Stimulated activated CD4-positive, alpha-beta T cell treated with anti-CD3 and anti-CD28 coated beads, TNF-alpha, amount 100 ng/mL, for 24 hours (primary cell): Measurements from ENCODE around the gene IGLON5.

Experiments
- DNase-seq, 3 experiments: peaks; one replicate each; pipeline ENCODE4 v3.0.0-alpha.2; 2020; ENCODE audit warnings: low read depth in 3 of 3

Gene IGLON5

DNA sequence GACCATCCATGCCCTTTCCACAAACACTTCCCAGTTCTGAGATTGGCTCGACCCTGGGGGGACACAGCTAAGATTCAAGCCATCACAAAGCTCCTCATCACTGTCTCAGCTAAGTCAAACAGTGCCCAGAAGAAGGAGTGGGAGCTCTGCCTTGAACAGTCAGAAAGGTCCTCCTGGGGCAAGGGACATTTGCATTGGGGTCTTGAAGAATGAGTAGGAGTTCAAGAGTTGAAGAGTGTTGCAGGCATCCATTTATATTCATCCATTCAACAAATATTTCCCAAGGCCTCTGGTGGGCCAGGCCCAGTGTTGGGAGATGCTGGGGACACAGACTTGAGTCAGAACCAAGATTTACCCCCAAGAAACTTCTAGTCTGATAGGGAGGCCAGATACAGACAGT is 6.5 kb downstream of the IGLON5 start:
- no peak for DNase-seq

DNA sequence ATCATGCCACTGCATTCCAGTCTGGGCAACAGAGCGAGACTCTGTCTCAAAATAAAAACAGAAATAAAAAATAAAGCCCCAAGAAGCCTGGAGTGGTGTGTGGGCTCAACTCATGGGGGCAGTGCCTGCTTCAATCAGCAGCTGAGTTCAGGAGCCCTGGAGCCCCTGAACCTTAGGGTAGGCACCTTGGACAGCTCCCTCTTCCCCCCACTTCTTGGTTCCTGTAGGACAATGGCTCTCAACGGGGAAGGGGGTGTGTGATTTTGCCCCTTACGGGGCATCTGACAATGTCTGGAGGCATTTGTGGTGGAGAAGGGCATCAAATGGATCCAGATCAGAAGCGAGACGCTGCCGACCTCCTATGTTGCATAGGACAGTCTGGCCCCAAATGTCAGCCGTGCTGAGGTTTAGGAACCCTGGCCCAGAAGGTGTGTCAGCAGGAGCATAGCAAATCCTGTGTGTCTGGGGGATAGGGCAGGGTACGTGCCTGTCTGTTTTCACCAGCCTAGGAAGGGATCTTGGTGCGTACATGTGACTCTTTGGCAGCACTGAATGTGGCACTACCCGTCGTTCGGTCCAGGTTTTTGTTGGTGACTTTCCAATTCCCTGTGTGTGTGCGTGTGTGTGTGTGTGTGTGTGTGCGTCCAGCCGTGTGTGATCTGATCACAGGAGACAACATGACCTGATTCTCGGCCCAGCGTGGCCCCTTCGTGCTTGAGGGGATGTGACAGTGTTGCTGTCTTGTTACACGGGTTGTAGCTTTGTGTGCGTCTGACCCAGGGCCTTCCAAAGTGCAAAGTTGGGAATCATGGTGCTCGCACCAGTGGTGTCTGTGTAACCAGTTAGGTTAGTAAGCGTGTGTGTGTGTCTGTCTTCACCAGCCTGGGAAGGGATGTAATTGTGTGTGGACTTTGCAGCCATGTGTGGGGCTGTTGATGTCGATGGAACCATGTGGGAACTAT is 7.5 kb downstream of the IGLON5 start:
- DNase-seq, result no peak

GRCh38 chr19:51319649-51320279 is 8.3 kb downstream of the IGLON5 start:
- DNase-seq, result no peak

- no peak for DNase-seq
Measured at GRCh38 chr19:51320280-51320657, 8.8 kb downstream of the IGLON5 start.

DNA sequence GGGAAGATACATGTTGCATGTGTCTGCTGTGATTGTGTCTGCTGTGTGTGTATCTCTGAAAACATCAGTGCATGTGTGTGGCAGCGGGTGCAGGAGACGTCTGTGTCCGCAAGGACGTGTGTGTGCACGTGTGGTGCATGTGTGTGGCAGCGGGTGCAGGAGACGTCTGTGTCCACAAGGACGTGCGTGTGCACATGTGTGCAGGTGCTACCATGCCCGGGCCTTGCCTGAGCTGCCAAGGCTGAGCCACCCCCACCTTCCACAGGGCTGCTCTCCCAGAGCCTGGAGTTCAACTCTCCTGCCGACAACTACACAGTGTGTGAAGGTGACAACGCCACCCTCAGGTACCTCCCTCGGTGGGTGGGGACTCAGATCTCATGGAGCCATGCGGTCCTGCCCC is 10.4 kb downstream of the IGLON5 start:
- no peak for DNase-seq

GRCh38 chr19:51323481-51324166 is 12.2 kb downstream of the IGLON5 start:
- DNase-seq, result no peak

GRCh38 chr19:51324167-51324481 is 12.7 kb downstream of the IGLON5 start:
- DNase-seq, result no peak

DNA sequence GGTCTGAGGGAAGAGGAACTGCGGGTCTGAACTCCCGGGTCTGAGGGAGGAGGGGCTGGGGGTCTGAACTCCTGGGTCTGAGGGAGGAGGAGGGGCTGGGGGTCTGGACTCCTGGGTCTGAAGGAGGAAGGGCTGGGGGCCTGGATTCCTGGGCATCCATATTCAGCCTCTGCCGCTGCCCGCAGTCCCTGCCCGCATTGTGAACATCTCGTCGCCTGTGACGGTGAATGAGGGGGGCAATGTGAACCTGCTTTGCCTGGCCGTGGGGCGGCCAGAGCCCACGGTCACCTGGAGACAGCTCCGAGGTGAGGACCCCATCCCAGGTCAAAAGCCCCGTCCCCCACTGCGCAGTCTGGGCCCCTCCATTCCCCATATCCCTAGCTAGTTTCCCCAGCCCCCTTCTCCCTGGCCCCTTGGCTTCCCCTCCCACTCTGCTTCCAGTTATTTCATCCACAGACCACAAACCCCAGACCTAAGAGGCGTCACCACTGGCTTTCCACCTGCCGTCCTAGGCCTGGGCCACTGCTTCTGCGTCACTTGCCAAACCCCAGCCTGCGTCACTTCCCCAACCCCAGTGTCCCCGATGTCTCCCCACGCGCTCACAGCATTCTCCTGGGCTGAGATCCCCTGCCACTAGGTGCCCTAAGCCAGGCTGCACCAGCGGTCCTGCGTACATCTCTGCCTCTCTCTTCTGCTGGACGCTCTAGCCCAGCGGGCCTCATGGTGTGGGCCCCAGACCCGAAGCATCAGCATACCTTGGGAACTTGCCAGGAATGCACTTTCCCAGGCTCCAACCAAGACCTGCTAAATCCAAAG is 13.9 kb downstream of the IGLON5 start:
- DNase-seq, result no peak

DNA sequence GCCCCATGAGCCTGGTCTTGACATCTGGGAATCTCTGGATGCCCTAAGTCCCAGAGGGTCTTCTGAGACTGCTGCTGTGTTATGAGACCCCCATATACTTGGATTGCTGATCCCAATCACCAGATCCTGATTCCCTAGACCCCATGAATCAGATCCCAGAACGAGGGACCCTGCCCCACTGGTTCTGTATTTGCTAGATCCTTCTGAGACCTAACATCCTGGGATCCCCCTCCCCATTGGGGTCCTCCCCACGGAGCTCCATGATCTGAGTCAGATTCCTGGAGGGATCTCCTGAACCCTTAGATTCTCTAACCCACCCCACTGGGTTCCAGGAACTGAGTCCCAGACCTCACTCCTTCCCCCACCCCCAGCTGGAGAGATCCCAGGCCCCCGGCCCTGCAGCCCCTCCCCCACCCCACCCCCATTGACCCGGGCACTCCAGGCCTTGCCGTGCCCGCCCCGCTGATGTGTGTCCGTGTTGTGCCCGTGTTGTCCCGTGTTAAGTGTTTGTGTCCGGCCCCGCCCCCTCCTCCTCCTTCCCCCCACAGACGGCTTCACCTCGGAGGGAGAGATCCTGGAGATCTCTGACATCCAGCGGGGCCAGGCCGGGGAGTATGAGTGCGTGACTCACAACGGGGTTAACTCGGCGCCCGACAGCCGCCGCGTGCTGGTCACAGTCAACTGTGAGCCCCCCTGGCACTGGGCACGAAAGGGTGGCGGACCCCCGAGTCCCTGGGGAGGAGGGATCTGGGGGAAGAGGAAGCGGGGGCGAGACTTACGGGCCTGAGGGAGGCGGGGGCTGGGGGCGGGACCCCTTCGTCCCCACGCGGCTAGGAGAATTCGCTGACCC is 15.0 kb downstream of the IGLON5 start:
- no peak for DNase-seq

DNA sequence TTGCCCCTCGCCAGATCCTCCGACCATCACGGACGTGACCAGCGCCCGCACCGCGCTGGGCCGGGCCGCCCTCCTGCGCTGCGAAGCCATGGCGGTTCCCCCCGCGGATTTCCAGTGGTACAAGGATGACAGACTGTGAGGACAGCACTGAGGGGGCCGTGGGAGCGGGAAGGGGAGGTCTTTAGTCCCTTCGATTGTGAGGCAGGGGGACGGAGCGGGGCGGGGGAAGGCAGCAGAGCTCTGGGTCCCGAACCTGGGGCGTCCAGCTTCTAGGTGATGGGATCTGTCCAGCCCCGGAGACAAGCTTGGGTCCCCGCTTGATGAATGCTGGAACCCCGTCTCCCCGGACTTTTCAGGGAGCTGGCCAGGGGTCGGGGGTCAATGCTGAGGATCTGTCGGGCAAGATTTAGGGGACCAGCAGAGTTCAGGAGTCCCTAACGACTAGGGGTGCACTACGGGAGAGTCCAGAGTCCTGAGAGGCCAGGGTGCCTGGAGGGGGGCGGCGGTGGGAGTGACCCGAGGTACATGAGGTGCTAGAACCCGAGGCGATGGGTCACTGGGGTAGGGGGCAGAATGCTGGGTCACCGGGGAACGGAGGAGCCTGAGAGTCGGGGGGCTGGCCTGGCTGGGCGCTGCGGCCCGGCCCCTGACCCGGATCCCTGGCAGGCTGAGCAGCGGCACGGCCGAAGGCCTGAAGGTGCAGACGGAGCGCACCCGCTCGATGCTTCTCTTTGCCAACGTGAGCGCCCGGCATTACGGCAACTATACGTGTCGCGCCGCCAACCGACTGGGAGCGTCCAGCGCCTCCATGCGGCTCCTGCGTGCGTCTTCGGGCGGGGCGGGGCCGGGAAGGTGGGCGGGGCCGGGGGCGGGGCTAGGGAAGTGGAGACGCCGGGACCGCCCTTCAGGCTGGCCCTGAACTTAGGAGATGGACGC is 15.9 kb downstream of the IGLON5 start:
- peak in 2 of 3 experiments; percentile 31 to 62 for DNase-seq

DNA sequence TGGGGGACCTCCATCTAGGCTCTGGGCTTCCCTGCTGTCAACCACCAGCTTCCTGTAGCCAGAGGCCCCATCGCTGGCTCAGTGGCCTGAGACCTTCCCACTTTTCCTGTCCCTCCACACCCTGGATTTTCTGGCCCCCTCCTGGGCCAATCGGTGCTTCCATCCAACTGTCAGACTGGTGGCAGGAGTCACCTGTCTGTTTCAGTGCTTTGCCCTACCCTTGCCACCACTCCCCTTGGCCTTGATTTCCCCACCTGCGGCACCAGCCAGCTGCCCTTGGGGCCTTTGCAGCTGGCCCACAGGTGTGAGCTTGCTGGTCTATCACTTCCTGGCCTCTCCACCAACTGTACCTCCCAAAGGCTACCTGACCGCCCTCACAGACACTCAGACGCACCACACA is 18.0 kb downstream of the IGLON5 start:
- DNase-seq, result no peak

DNA sequence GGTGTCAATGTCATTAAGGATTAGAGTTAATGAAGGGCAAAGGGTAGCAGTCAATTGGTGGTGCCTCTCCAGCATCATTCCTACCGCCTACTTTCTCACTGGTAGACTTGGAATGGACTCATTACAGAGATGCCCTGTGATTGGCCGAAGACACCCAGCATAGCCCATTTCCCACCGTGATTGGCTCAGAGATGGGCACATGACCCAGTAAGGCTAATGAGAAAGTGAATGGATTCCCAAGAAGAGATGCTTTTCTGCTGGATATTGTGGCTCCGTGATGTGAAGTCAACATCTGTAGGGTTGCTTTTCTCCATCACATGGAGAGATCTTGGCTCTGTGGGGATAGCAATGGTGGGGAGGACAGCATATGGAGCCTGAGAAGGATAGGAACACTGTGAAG is 18.9 kb downstream of the IGLON5 start:
- DNase-seq, result no peak

DNA sequence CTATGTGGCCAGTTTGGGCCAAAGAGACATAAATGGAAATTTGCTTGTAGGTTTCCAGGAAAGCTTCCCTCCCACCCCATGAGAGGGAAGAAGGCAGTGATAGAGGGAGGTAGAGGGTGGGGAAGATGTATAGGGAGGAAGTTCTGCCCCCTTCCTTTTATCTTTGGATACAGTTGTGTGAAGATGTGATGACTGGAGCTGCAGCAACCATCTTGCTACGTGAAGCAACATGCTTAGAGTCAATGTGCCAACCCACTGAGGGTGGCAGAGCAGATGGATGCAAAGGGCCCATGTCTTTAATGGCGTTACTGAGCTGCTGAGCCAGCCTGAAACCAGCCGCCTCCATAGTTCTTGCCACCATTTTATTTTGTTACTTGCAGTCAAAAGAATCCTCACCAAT is 19.7 kb downstream of the IGLON5 start:
- no peak for DNase-seq

DNA sequence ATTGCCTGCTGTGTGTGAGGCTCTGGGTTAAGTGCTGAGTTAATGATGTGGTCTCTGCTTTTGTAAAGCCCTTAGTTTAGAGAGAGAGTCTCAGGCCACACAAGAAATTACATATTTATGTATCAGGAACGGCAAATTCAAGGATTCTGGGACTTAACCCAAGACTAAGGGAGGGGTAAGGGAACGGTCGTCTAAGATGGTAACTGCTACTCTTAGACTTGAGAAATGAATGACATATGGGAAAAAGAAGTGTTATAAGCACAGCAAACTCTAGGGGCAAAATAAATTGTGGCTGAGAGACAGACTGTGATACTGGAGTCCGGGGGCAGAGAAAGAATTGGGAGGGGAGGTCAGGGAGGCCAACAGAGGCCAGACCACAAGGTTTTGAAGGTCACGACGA is 20.3 kb downstream of the IGLON5 start:
- DNase-seq, result no peak

DNA sequence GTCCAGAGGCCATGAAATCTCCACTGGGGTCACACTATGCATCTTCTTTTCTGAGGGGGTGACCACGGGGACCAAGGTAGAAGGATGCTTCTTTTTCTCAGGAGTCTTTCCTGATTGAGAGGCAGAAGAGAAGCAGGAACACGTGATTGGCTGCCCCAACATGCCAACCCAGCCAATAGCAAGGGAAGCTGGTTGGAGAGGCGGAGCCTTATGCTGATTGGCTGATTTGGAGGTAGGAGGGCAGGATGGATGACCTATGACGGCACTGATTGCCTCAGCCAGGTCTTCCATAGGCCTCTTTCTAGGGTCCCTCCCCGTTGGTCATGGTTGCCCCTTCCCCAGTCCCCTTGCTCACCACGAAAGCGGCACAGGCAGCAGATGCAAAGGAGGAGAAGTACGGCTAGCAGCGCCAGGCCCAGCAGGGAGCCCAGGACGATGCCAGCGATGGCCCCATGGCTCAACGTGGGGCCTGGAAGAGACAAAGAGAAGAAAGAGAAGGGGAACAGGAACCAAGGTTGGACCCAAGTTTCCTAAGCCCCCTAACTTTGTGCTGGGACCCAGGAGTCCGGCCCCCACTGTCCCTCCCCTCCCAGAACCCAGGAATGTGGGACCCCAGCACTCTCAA is 22.5 kb downstream of the IGLON5 start:
- DNase-seq, result no peak

- no peak for DNase-seq
Measured at GRCh38 chr19:51337141-51337860, 25.9 kb downstream of the IGLON5 start.

DNA sequence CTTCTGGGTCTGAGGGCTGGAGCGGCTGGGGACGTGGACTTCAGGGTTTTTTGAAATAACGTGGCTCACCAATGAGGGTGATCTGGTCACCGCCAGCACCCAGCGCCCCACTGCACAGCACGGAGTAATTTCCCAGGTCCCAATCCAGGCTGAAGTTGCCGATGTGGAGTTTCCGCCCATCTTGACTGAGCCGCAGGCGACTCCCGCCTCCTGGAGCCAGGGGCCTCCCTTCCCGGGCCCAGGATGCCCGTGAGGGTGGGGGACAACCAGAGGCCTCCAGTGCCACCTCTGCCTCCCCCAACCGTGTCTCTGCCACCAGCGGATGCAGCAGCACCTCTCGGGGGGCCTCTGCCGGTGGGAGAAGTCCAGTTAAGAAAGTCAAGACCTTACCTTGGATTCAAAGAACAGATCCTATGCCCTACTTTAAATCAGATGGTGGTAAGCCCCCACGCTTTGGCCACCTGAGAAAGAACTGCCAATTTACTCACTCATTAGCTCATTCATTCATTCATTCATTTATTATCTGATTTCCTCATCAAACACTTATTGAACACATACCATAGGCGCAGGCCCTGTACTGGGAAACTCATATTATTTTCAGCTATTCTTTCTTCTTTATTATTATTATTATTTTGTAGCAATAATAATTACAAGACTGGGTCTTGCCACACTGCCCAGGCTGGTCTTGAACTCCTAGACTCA is 26.6 kb downstream of the IGLON5 start:
- no peak for DNase-seq
